Liver (tissue), 9 donors: ENCODE results near the gene BEST4. TPM values are rescaled to one million over a fixed set of nuclear protein-coding genes. Genes with fewer than 3 reads are reported as not detected.
A peak's percentile ranks its signal among the peaks of the same experiment; 100 is the strongest.

Experiments
- DNase-seq: peaks from one replicate; pipeline ENCODE4 v3.0.0-alpha.2; 2017; ENCODE audit warnings: low spot score
- H3K27ac ChIP-seq, 2 donors: one replicate each; pipeline ENCODE4 v1.7.0; 2013; ENCODE audit warnings: inconsistent platforms in 2 of 2, low read length in 2 of 2, control low read depth in 1 of 2, low read depth in 1 of 2, mild to moderate bottlenecking in 1 of 2
- H3K27me3 ChIP-seq, 4 donors: one replicate each; pipeline versions ENCODE4 v1.6.1 to v1.7.0; 2013; ENCODE audit warnings: low read length in 3 of 4, inconsistent platforms in 1 of 4, mild to moderate bottlenecking in 1 of 4, moderate library complexity in 1 of 4; ENCODE audit not compliant: control insufficient read depth in 4 of 4, insufficient read depth in 4 of 4
- H3K36me3 ChIP-seq, 4 donors: one replicate each; pipeline versions ENCODE4 v1.6.1 to v1.7.0; 2013; ENCODE audit warnings: low read length in 3 of 4, mild to moderate bottlenecking in 3 of 4, low read depth in 1 of 4, moderate library complexity in 1 of 4; ENCODE audit not compliant: control insufficient read depth in 4 of 4, insufficient read depth in 3 of 4
- H3K4me1 ChIP-seq, 4 donors: one replicate each; pipeline versions ENCODE4 v1.6.1 to v1.7.0; 2013; ENCODE audit warnings: low read length in 3 of 4, mild to moderate bottlenecking in 3 of 4, moderate library complexity in 1 of 4; ENCODE audit not compliant: control insufficient read depth in 4 of 4, insufficient read depth in 4 of 4
- H3K4me3 ChIP-seq, 3 donors: one replicate each; pipeline versions ENCODE4 v1.6.1 to v1.7.0; 2013; ENCODE audit warnings: low read length in 3 of 3, control low read depth in 1 of 3, low read depth in 1 of 3, mild to moderate bottlenecking in 1 of 3
- H3K9ac ChIP-seq, 2 donors: one replicate each; pipeline ENCODE4 v1.7.0; 2013; ENCODE audit warnings: low read length in 2 of 2, mild to moderate bottlenecking in 2 of 2, moderate library complexity in 2 of 2, control low read depth in 1 of 2, low read depth in 1 of 2
- H3K9me3 ChIP-seq, 4 donors: one replicate each; pipeline versions ENCODE4 v1.6.1 to v1.7.0; 2013; ENCODE audit warnings: low read length in 3 of 4; ENCODE audit not compliant: control insufficient read depth in 4 of 4
- ATF3 ChIP-seq: IDR thresholded peaks from 2 replicates; pipeline ENCODE4 v1.6.1; 2016; ENCODE audit warnings: antibody characterized with exemption
- CTCF ChIP-seq: fragments of 150-350 bp; IDR thresholded peaks from 2 replicates; pipeline ENCODE4 v1.5.1; 2017; ENCODE audit warnings: improper control_type of control experiment, low read depth, low read length; ENCODE audit not compliant: missing input control
- FOXA1 ChIP-seq: IDR thresholded peaks from 2 replicates; pipeline ENCODE4 v1.6.1; 2016; ENCODE audit warnings: antibody characterized with exemption
- FOXA2 ChIP-seq: IDR thresholded peaks from 2 replicates; pipeline ENCODE4 v1.6.1; 2016; ENCODE audit warnings: antibody characterized with exemption
- HNF4A ChIP-seq, 2 donors: conservative IDR thresholded peaks; 2 replicates each; pipeline ENCODE4 v1.6.1; 2016; ENCODE audit warnings: antibody characterized with exemption in 2 of 2, mild to moderate bottlenecking in 2 of 2
- HNF4G ChIP-seq: IDR thresholded peaks from 2 replicates; pipeline ENCODE4 v1.6.1; 2016; ENCODE audit warnings: antibody characterized with exemption
- MAX ChIP-seq: IDR thresholded peaks from 2 replicates; pipeline ENCODE4 v1.6.1; 2016; ENCODE audit warnings: antibody characterized with exemption
- NR2F2 ChIP-seq: IDR thresholded peaks from 2 replicates; pipeline ENCODE4 v1.6.1; 2016; ENCODE audit warnings: antibody characterized with exemption
- RAD21 ChIP-seq, 2 donors: IDR thresholded peaks; 2 replicates each; pipeline ENCODE4 v1.6.1; 2016; ENCODE audit warnings: antibody characterized with exemption in 2 of 2, mild to moderate bottlenecking in 2 of 2
- RXRA ChIP-seq, 2 donors: IDR thresholded peaks; 2 replicates each; pipeline ENCODE4 v1.6.1; 2017 to 2018; ENCODE audit warnings: antibody characterized with exemption in 2 of 2, mild to moderate bottlenecking in 1 of 2
- SP1 ChIP-seq: IDR thresholded peaks from 2 replicates; pipeline ENCODE4 v1.6.1; 2018; ENCODE audit warnings: antibody characterized with exemption, mild to moderate bottlenecking
- TAF1 ChIP-seq: conservative IDR thresholded peaks from 2 replicates; pipeline ENCODE4 v1.6.1; 2016; ENCODE audit warnings: antibody characterized with exemption, mild to moderate bottlenecking
- YY1 ChIP-seq: IDR thresholded peaks from 2 replicates; pipeline ENCODE4 v1.6.1; 2016; ENCODE audit warnings: antibody characterized with exemption, mild to moderate bottlenecking
- ZBTB33 ChIP-seq: IDR thresholded peaks from 2 replicates; pipeline ENCODE4 v1.6.1; 2016; ENCODE audit warnings: antibody characterized with exemption
- WGBS: extraction: QIAGEN DNeasy Blood & Tissue Kit; methylation state at CpG from one replicate; pipeline ENCODE4 v1.1.7; 2013; 5-methylcytosine and 5-hydroxymethylcytosine counted together
- polyA plus RNA-seq, 2 donors: library from polyadenylated mRNA; stranded (reverse) in 1 of 2; unstranded in 1 of 2; fragments of 200-250 nt in 1 of 2; fragments of >200 nt in 1 of 2; fragmentation: Nextera tagmentation in 1 of 2; extraction: Ambion mirVana in 1 of 2; gene quantifications; one replicate each; pipeline versions ENCODE4 v1.2.1 to v1.2.3, GENCODE V29; 2013 to 2015
- total RNA-seq, 2 donors: library from RNA; depleted of rRNA; stranded (reverse); fragments of >200 nt; gene quantifications; one replicate each; pipeline ENCODE4 v1.2.3, GENCODE V29; 2014
- donor health status: healthy.
- donor health status: healthy.
- donor health status: healthy.
- donor health status: healthy.
- donor health status: healthy.

BEST4 gene
- total and polyA plus RNA-seq, 4 donors: 0.05 TPM; not detected in 3

- no peaks in the 10 kb centered on the region for H3K36me3 ChIP-seq
- no peak overlapping the region for H3K4me3 ChIP-seq
- H3K9me3 ChIP-seq: no peaks in the 10 kb centered on the region
- no peak for DNase-seq
- WGBS: 67% methylated on average over 7 of the region's 7 CpGs
- no peaks in the 10 kb centered on the region for H3K4me1 ChIP-seq
- TF ChIP-seq HNF4A (conservative IDR thresholded peaks at IDR 0.05) (no peak), FOXA1 (no peak), FOXA2 (no peak), SP1 (no peak), ATF3 (no peak)
- H3K9ac ChIP-seq: no peak overlapping the region
- no peak overlapping the region for H3K27ac ChIP-seq
- H3K27me3 ChIP-seq: no peaks in the 10 kb centered on the region
These were observed 46.4 kb upstream of the BEST4 start for GRCh38 chr1:44834328-44834727.

GRCh38 chr1:44832056-44832705, 44.2 kb upstream of the BEST4 start:
- WGBS: 82% methylated on average over 13 of the region's 13 CpGs
- TF ChIP-seq YY1: no peak
- TF ChIP-seq RXRA (IDR thresholded peaks at IDR 0.05): no peak
- no peak for TF ChIP-seq ZBTB33
- no peak for TF ChIP-seq CTCF
- no peak for TF ChIP-seq MAX
- H3K9me3 ChIP-seq: no peaks in the 10 kb centered on the region
- peak; percentile 54 for DNase-seq
- no peak overlapping the region for H3K9ac ChIP-seq
- no peaks in the 10 kb centered on the region for H3K27me3 ChIP-seq
- no peak overlapping the region for H3K27ac ChIP-seq
- H3K4me3 ChIP-seq: no peak overlapping the region
- H3K36me3 ChIP-seq: no peaks in the 10 kb centered on the region
- no peaks in the 10 kb centered on the region for H3K4me1 ChIP-seq

- Histone ChIP-seq H3K9me3 (no peaks in the 10 kb centered on the region), H3K9ac (no peak overlapping the region), H3K36me3 (no peaks in the 10 kb centered on the region), H3K27ac (no peak overlapping the region), H3K4me3 (no peak overlapping the region), H3K27me3 (no peaks in the 10 kb centered on the region), H3K4me1 (peaks cover 0 to 2% (median 0%) of the 10 kb centered on the region in 4 donors)
- peak; percentile 66 for DNase-seq
- no peak for TF ChIP-seq HNF4G
- no peak for TF ChIP-seq RXRA (IDR thresholded peaks at IDR 0.05)
- no peak for TF ChIP-seq FOXA1
- TF ChIP-seq ATF3: no peak
- TF ChIP-seq TAF1: no peak
- TF ChIP-seq NR2F2: no peak
- TF ChIP-seq RAD21 (IDR thresholded peaks at IDR 0.05): no peak
- WGBS: 67% methylated on average over 9 of the region's 9 CpGs
These were observed 43.5 kb upstream of the BEST4 start for GRCh38 chr1:44831516-44831915.
